IMR-90 (cell line): Measurements from ENCODE around the gene L3MBTL3. TPM values are rescaled to one million over a fixed set of nuclear protein-coding genes. Genes with fewer than 3 reads are reported as not detected.

Experiments
- ATAC-seq: fragments of 200-7000 bp; cut with Tn5 transposase; 2 replicates; pipeline ENCODE4 v1.9.1; 2020; ENCODE audit warnings: low read depth, mild to moderate bottlenecking, moderate library complexity
- BruUV-seq: library from RNA; stranded (reverse); fragments of 400-500 nt; replicated peaks from 2 replicates; lab custom pipeline; 2021; lab: Mats Ljungman, UMichigan
- CTCF ChIA-PET: fragments of 300-600 bp; formaldehyde crosslinking; extraction: SDS; loops from one replicate; lab custom pipeline; 2021; ENCODE audit warnings: antibody characterized with exemption; lab: Yijun Ruan, JAX
- POLR2A ChIA-PET: fragments of 300-600 bp; sonication (Branson Sonifier 250); formaldehyde crosslinking; loops from one replicate; lab custom pipeline; 2022; ENCODE audit warnings: antibody characterized with exemption; ENCODE audit not compliant: unreplicated experiment; lab: Charles Lee
- DNase-seq: peaks from one replicate; pipeline ENCODE4 v3.0.0; 2013
- H2AFZ ChIP-seq: replicated peaks from 2 replicates; pipeline ENCODE3; 2013; ENCODE audit warnings: low read length, mild to moderate bottlenecking; ENCODE audit not compliant: poor library complexity
- H2AK5ac ChIP-seq: 2 replicates; pipeline ENCODE4 v1.6.1; 2013; ENCODE audit warnings: low read depth, low read length, inconsistent platforms
- H2AK9ac ChIP-seq: replicated peaks from 2 replicates; pipeline ENCODE3; 2013; ENCODE audit warnings: mild to moderate bottlenecking, low read depth, low read length, moderate library complexity; ENCODE audit not compliant: poor library complexity
- H2BK120ac ChIP-seq: 2 replicates; pipeline ENCODE4 v1.6.1; 2013; ENCODE audit warnings: low read depth, low read length, inconsistent platforms
- H2BK15ac ChIP-seq: 3 replicates; pipeline ENCODE4 v1.6.1; 2013; ENCODE audit warnings: low read depth, low read length, inconsistent platforms
- H2BK20ac ChIP-seq: 2 replicates; pipeline ENCODE4 v1.6.1; 2013; ENCODE audit warnings: low read depth, mild to moderate bottlenecking, inconsistent platforms, low read length, moderate library complexity
- H2BK5ac ChIP-seq: 2 replicates; pipeline ENCODE4 v1.6.1; 2013; ENCODE audit warnings: mild to moderate bottlenecking, low read depth, low read length, inconsistent platforms; ENCODE audit not compliant: poor library complexity, severe bottlenecking
- H3K14ac ChIP-seq: replicated peaks from 2 replicates; pipeline ENCODE4 v1.6.1; 2013; ENCODE audit warnings: low read depth, low read length, inconsistent platforms
- H3K18ac ChIP-seq: 2 replicates; pipeline ENCODE4 v1.6.1; 2013; ENCODE audit warnings: low read depth, low read length, control low read depth
- H3K23ac ChIP-seq: 2 replicates; pipeline ENCODE4 v1.6.1; 2013; ENCODE audit warnings: low read depth, low read length, inconsistent platforms
- H3K27ac ChIP-seq: 2 replicates; pipeline ENCODE4 v1.5.1; 2013; ENCODE audit warnings: mild to moderate bottlenecking, control low read depth, low read length; ENCODE audit not compliant: insufficient read depth
- H3K27me3 ChIP-seq: 2 replicates; pipeline ENCODE4 v1.6.1; 2013; ENCODE audit warnings: low read length; ENCODE audit not compliant: control insufficient read depth, insufficient read depth
- H3K36me3 ChIP-seq: 2 replicates; pipeline ENCODE4 v1.6.1; 2013; ENCODE audit warnings: low read length, mixed read lengths; ENCODE audit not compliant: control insufficient read depth, insufficient read depth
- H3K4ac ChIP-seq: 2 replicates; pipeline ENCODE4 v1.6.1; 2013; ENCODE audit warnings: low read depth, low read length, inconsistent platforms
- H3K4me1 ChIP-seq: 2 replicates; pipeline ENCODE4 v1.6.1; 2013; ENCODE audit warnings: low read length, mixed read lengths; ENCODE audit not compliant: control insufficient read depth, insufficient read depth
- H3K4me2 ChIP-seq: 2 replicates; pipeline ENCODE4 v1.6.1; 2013; ENCODE audit warnings: low read depth, mild to moderate bottlenecking, control low read depth, low read length, moderate library complexity
- H3K4me3 ChIP-seq: 2 replicates; pipeline ENCODE4 v1.5.1; 2013; ENCODE audit warnings: low read depth, mild to moderate bottlenecking, control low read depth, low read length, moderate library complexity; ENCODE audit not compliant: insufficient read depth
- H3K56ac ChIP-seq: 2 replicates; pipeline ENCODE4 v1.6.1; 2013; ENCODE audit warnings: low read length, inconsistent platforms; ENCODE audit not compliant: insufficient read depth; ENCODE audit errors: extremely low read depth
- H3K79me1 ChIP-seq, 2 experiments: 2 replicates each; pipeline ENCODE4 v1.6.1; 2013; ENCODE audit warnings: low read length in 2 of 2, inconsistent platforms in 1 of 2, low read depth in 1 of 2
- H3K9ac ChIP-seq: 2 replicates; pipeline ENCODE4 v1.6.1; 2013; ENCODE audit warnings: low read depth, low read length, control low read depth
- H3K9me1 ChIP-seq: 2 replicates; pipeline ENCODE4 v1.6.1; 2013; ENCODE audit warnings: low read length, inconsistent platforms; ENCODE audit not compliant: insufficient read depth
- H3K9me3 ChIP-seq: 2 replicates; pipeline ENCODE4 v1.6.1; 2013; ENCODE audit warnings: low read length; ENCODE audit not compliant: control insufficient read depth, insufficient read depth
- H4K20me1 ChIP-seq: 2 replicates; pipeline ENCODE4 v1.6.1; 2013; ENCODE audit warnings: low read length, inconsistent platforms; ENCODE audit not compliant: insufficient read depth
- H4K5ac ChIP-seq: 2 replicates; pipeline ENCODE4 v1.6.1; 2013; ENCODE audit warnings: mild to moderate bottlenecking, low read depth, low read length, control low read depth
- H4K8ac ChIP-seq, 2 experiments: 2 replicates each; pipeline ENCODE4 v1.6.1; 2013; ENCODE audit warnings: low read depth in 2 of 2, low read length in 2 of 2, control low read depth in 1 of 2, inconsistent platforms in 1 of 2
- H4K91ac ChIP-seq: 2 replicates; pipeline ENCODE4 v1.6.1; 2013; ENCODE audit warnings: low read depth, low read length, inconsistent platforms; ENCODE audit not compliant: insufficient read depth
- BHLHE40 ChIP-seq: fragments of 150-350 bp; IDR thresholded peaks from 2 replicates; pipeline ENCODE4 v1.6.1; 2016; ENCODE audit warnings: mild to moderate bottlenecking, low read depth, low read length
- CHD1 ChIP-seq: IDR thresholded peaks from 2 replicates; pipeline ENCODE4 v1.6.1; 2012; ENCODE audit warnings: low read depth, low read length, improper control_type of control experiment
- FOS ChIP-seq: fragments of 150-350 bp; IDR thresholded peaks from 2 replicates; pipeline ENCODE4 v1.6.1; 2016; ENCODE audit warnings: low read depth, low read length
- MAFK ChIP-seq: IDR thresholded peaks from 2 replicates; pipeline ENCODE4 v1.6.1; 2012; ENCODE audit warnings: low read depth, low read length, improper control_type of control experiment
- POLR2A ChIP-seq: IDR thresholded peaks from 2 replicates; pipeline ENCODE4 v1.6.1; 2012; ENCODE audit warnings: mild to moderate bottlenecking, low read depth, low read length
- RAD21 ChIP-seq: IDR thresholded peaks from 2 replicates; pipeline ENCODE4 v1.6.1; 2012; ENCODE audit warnings: low read length, improper control_type of control experiment
- RFX5 ChIP-seq: IDR thresholded peaks from 2 replicates; pipeline ENCODE4 v1.8.0; 2012; ENCODE audit warnings: low read depth, mild to moderate bottlenecking, low read length, moderate library complexity
- SMC3 ChIP-seq: fragments of 150-350 bp; IDR thresholded peaks from 2 replicates; pipeline ENCODE4 v1.6.1; 2016; ENCODE audit warnings: low read depth, mild to moderate bottlenecking, antibody characterized with exemption, low read length, moderate library complexity
- WGBS, 2 experiments: methylation state at CpG; one replicate each; pipeline versions ENCODE4 v1.1.5 to v1.1.7; 2013; ENCODE audit warnings: missing lambda C conversion rate in 2 of 2; ENCODE audit not compliant: insufficient read length in 1 of 2; ENCODE audit errors: extremely low coverage in 2 of 2; 5-methylcytosine and 5-hydroxymethylcytosine counted together
- dilution Hi-C: fragments of 300-500 bp; cut with HindIII; formaldehyde crosslinking; loops from one replicate; pipeline ENCODE4 v1.14.3; 2018; ENCODE audit warnings: low sequenced_read_pairs; ENCODE audit not compliant: unreplicated experiment
- in situ Hi-C: fragments of 300-500 bp; cut with MboI; formaldehyde crosslinking; loops from 3 replicates; pipeline ENCODE4 v1.14.3; 2019; ENCODE audit warnings: low sequenced_read_pairs, inconsistent platforms, mixed read lengths
- intact Hi-C: fragments of 100-400 bp; cut with micrococcal nuclease; formaldehyde crosslinking; loops from 2 replicates; pipeline ENCODE4 v1.10.0; 2022
- polyA plus RNA-seq, 3 experiments: library from polyadenylated mRNA; depleted of rRNA; stranded (reverse); fragments of >200 nt; gene quantifications; 2 replicates each; pipeline ENCODE4 v1.2.3, GENCODE V29; 2012; ENCODE audit warnings: low replicate concordance in 1 of 3
- total RNA-seq: library from RNA; depleted of rRNA; stranded (reverse); fragments of >200 nt; gene quantifications from 2 replicates; pipeline ENCODE4 v1.2.3, GENCODE V29; 2012; rRNA removed
- TF ChIP-seq, protein P1 (sequence below): fragments of 150-350 bp; IDR thresholded peaks from 2 replicates; pipeline ENCODE4 v1.6.1; 2017; ENCODE audit warnings: mild to moderate bottlenecking, antibody characterized with exemption, low read length, low read depth

L3MBTL3 gene
- total and polyA plus RNA-seq, 2 of the 4 experiments (the other 2 are of a cell fraction) = 7.2 to 10.9 TPM

DNA sequence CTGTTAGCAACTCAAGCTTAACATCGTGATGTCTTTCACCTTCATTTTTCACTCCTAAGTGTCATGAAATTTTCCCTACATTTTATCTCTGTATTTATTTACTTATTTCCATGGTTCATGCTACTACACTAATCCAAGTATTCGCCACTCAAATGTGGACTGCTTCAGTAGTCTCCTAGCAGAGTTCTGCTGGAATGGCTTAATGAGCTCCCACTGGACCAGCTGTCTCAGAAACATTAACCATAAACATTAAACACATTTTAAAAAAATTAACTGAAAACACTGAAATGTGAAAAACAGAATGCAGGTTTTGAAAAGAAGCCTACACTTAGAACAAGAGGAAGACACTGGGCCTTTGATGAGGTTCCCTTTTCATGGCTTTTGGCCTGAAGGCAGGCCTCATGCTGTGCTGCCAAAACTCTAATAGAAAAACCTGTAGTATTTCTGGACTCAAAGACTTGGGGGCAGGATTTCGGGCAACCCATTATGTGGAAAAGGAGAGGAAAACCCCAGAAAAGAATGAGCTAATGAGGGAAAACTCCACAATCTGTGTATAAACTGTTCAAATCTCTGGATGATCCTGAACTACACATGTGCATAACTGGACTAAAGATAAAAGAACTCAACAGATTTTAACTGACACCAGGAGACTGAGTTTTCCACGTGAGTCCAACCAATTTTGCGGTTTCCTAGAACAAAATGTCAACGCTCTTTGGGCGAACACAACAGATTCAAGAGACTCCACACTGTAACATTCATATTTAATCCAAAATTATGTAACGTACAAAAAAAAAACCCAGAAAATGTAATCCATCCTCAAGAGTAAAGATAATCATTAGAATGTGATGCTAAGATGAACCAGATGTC, 171.4 kb downstream of the L3MBTL3 start:
- no peaks in the 10 kb centered on the region for H3K79me1 ChIP-seq
- intact Hi-C loops (no loop called here), dilution Hi-C loops (no loop called here), in situ Hi-C loops (no loop called here)
- no peak overlapping the region for H3K14ac ChIP-seq
- H2AK9ac ChIP-seq = no peak overlapping the region
- no peak overlapping the region for H4K5ac ChIP-seq
- no peaks in the 10 kb centered on the region for H3K9me3 ChIP-seq
- H3K56ac ChIP-seq = no peak overlapping the region
- ATAC-seq (no peak), DNase-seq (no peak)
- H3K23ac ChIP-seq = no peak overlapping the region
- BruUV-seq = no TSS peak
- no peak for TF ChIP-seq RFX5
- TF ChIP-seq POLR2A = no peak
- TF ChIP-seq BHLHE40 = no peak
- TF ChIP-seq, protein P1, sequence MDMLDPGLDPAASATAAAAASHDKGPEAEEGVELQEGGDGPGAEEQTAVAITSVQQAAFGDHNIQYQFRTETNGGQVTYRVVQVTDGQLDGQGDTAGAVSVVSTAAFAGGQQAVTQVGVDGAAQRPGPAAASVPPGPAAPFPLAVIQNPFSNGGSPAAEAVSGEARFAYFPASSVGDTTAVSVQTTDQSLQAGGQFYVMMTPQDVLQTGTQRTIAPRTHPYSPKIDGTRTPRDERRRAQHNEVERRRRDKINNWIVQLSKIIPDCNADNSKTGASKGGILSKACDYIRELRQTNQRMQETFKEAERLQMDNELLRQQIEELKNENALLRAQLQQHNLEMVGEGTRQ = no peak
- no peak for TF ChIP-seq SMC3
- no peak for TF ChIP-seq RAD21
- TF ChIP-seq CHD1 = no peak
- TF ChIP-seq MAFK = no peak
- no peak for TF ChIP-seq FOS
- H2AFZ ChIP-seq = no peak overlapping the region
- no peak overlapping the region for H3K9ac ChIP-seq
- no peak overlapping the region for H3K4ac ChIP-seq
- H4K20me1 ChIP-seq = no peaks in the 10 kb centered on the region
- H3K4me3 ChIP-seq = no peak overlapping the region
- ChIA-PET CTCF (no interaction called here), POLR2A (no interaction called here)
- H3K4me2 ChIP-seq = no peak overlapping the region
- H3K27ac ChIP-seq = no peak overlapping the region
- no peaks in the 10 kb centered on the region for H3K9me1 ChIP-seq
- H2AK5ac ChIP-seq = no peak overlapping the region
- no peaks in the 10 kb centered on the region for H3K36me3 ChIP-seq
- H2BK5ac ChIP-seq = no peak overlapping the region
- H3K4me1 ChIP-seq = no peaks in the 10 kb centered on the region
- H4K91ac ChIP-seq = no peak overlapping the region
- no peaks in the 10 kb centered on the region for H3K27me3 ChIP-seq
- no peak overlapping the region for H3K18ac ChIP-seq
- no peak overlapping the region for H2BK20ac ChIP-seq
- no peak overlapping the region for H4K8ac ChIP-seq
- no peak overlapping the region for H2BK15ac ChIP-seq
- no peak overlapping the region for H2BK120ac ChIP-seq
- no CpG with 5 or more reads among the region's 8 CpGs for WGBS, 2 experiments

Other genes starting within 250 kb of the L3MBTL3 start
- gene TMEM244, start 157.3 kb upstream of the L3MBTL3 start, total RNA-seq = 0.28 and 0.36 TPM in 2 replicates
- 0.21 TPM in 1 of 2 replicates, not detected in the other for gene TMEM244, start 157.3 kb upstream of the L3MBTL3 start, polyA plus RNA-seq (2012; rRNA removed)
- 3.0 and 3.1 TPM in 2 replicates for gene SAMD3, start 204.4 kb downstream of the L3MBTL3 start, total RNA-seq
- 3.6 and 3.9 TPM in 2 replicates for gene SAMD3, start 204.4 kb downstream of the L3MBTL3 start, polyA plus RNA-seq (2012; rRNA removed)